ENCODE data around the gene PIP4K2A.

DNA sequence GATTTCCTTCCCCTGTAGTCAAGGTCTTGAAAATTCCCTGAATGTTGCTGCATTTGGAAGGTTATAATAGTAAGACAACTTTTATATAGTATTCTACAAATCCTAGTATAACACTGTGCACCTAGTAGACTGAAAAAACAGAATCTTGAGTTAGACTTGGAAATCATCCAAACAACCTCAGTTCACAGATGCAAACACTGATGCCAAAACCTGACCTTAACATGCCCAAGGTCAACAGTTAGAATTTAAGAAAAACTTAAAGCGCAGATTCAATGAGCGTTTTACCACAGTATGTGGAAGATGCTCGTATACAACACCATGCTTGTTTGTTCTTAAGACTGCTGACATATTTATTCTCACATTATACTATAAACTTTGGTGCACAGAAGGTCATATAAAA lies 3.0 kb downstream of the PIP4K2A start:
- TF ChIP-seq EZH2 (IDR thresholded peaks at IDR 0.05; ENCODE audit: borderline replicate concordance, low read depth, low read length, severe bottlenecking) (no peak), POLR2A (IDR thresholded peaks at IDR 0.05; ENCODE audit: low read depth, low read length) (no peak), POLR2AphosphoS5 (IDR thresholded peaks at IDR 0.05; ENCODE audit: insufficient read depth, low read depth, low read length) (no peak), MYC (IDR thresholded peaks at IDR 0.05; ENCODE audit: low read depth, low read length) (no peak), FOS (IDR thresholded peaks at IDR 0.05; ENCODE audit: borderline replicate concordance, insufficient read depth, low read length) (no peak), JUN (IDR thresholded peaks at IDR 0.05; ENCODE audit: borderline replicate concordance, insufficient read depth, insufficient read length, low read depth) (no peak)
- TF ChIP-seq, protein P1, sequence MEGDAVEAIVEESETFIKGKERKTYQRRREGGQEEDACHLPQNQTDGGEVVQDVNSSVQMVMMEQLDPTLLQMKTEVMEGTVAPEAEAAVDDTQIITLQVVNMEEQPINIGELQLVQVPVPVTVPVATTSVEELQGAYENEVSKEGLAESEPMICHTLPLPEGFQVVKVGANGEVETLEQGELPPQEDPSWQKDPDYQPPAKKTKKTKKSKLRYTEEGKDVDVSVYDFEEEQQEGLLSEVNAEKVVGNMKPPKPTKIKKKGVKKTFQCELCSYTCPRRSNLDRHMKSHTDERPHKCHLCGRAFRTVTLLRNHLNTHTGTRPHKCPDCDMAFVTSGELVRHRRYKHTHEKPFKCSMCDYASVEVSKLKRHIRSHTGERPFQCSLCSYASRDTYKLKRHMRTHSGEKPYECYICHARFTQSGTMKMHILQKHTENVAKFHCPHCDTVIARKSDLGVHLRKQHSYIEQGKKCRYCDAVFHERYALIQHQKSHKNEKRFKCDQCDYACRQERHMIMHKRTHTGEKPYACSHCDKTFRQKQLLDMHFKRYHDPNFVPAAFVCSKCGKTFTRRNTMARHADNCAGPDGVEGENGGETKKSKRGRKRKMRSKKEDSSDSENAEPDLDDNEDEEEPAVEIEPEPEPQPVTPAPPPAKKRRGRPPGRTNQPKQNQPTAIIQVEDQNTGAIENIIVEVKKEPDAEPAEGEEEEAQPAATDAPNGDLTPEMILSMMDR (IDR thresholded peaks at IDR 0.05; ENCODE audit: extremely low read depth in 1 of 2, insufficient read depth in 1 of 2, low read depth in 1 of 2, low read length in 2 of 2): no peak
- TF ChIP-seq, protein P2, sequence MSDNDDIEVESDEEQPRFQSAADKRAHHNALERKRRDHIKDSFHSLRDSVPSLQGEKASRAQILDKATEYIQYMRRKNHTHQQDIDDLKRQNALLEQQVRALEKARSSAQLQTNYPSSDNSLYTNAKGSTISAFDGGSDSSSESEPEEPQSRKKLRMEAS (IDR thresholded peaks at IDR 0.05; ENCODE audit: insufficient read depth, insufficient read length): no peak
